Uterus (tissue), 2 donors: Measurements from ENCODE around the gene AMOTL1.

ENCODE experiments used
- POLR2A ChIP-seq, 2 donors: fragments of 450-650 bp; IDR thresholded peaks; one replicate each; pipeline ENCODE4 v1.6.1; 2016; ENCODE audit warnings: antibody characterized with exemption in 2 of 2, mild to moderate bottlenecking in 1 of 2, moderate library complexity in 1 of 2
- TF ChIP-seq, protein P1 (sequence below), 4 experiments: fragments of 200-600 bp in 2 of 4; fragments of 450-650 bp in 2 of 4; sonication (generic) in 2 of 4; IDR thresholded peaks; one replicate each; pipeline ENCODE4 v1.5.1; 2016 to 2019; ENCODE audit warnings: antibody characterized with exemption in 4 of 4, mild to moderate bottlenecking in 2 of 4, moderate library complexity in 1 of 4

DNA sequence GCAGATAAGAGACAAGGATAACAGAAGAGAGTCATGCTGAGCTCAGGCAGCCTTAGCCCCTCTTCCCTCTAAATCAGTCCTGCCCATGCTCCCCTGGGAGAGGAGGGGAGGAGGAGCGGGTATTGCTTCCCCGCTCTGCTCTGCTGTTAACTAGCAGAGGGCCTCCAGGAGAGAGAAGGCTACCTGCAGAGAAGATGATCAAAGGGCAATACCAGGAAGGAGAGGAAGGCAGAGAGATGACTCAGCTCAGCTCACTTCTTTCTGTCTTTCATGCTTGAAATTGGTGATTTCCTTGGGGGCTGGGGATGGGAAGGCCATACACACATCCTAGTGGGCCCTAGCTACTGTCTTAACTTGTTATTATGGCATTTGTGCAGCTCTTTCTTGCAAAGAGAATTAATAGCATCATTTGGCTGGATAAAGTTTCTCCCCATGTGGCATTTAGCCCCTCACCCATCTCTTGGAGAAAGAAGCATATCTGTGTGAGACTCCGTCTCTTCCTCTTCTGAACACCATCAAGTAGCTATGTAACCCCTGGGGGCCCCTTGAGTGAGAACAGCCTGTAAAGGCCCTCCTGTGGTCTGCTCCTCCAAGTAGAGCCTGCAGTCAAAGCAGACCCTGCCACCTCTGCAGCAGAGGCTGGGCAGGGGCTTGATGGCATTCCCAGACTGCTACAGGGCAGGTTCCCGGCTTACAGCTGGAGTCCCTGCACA, 33.4 kb upstream of the AMOTL1 start:
- TF ChIP-seq, protein P1, sequence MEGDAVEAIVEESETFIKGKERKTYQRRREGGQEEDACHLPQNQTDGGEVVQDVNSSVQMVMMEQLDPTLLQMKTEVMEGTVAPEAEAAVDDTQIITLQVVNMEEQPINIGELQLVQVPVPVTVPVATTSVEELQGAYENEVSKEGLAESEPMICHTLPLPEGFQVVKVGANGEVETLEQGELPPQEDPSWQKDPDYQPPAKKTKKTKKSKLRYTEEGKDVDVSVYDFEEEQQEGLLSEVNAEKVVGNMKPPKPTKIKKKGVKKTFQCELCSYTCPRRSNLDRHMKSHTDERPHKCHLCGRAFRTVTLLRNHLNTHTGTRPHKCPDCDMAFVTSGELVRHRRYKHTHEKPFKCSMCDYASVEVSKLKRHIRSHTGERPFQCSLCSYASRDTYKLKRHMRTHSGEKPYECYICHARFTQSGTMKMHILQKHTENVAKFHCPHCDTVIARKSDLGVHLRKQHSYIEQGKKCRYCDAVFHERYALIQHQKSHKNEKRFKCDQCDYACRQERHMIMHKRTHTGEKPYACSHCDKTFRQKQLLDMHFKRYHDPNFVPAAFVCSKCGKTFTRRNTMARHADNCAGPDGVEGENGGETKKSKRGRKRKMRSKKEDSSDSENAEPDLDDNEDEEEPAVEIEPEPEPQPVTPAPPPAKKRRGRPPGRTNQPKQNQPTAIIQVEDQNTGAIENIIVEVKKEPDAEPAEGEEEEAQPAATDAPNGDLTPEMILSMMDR (IDR thresholded peaks at IDR 0.05), result no peak
- TF ChIP-seq POLR2A (IDR thresholded peaks at IDR 0.05), result no peak
